CD4-positive, alpha-beta T cell treated with Interleukin-12 subunit alpha and Interleukin-12 subunit beta, for 1 hour (primary cell): Measurements from ENCODE around the gene LMCD1.
"Not testable (repeated sequence)": the region's sequence is repeated elsewhere in the genome, so short reads cannot be mapped to it uniquely, and the experiment has no call there.

Experiments used
- DNase-seq: peaks from one replicate; pipeline ENCODE4 v3.0.0-alpha.2; 2020

LMCD1 gene

GRCh38 chr3:8567784-8568575, 66.4 kb downstream of the LMCD1 start:
- DNase-seq = no peak

- peak; percentile 6 for DNase-seq
Measured at GRCh38 chr3:8571256-8571655, 69.6 kb downstream of the LMCD1 start.

- no peak for DNase-seq
Measured at GRCh38 chr3:8573342-8573926, 71.8 kb downstream of the LMCD1 start.

DNA sequence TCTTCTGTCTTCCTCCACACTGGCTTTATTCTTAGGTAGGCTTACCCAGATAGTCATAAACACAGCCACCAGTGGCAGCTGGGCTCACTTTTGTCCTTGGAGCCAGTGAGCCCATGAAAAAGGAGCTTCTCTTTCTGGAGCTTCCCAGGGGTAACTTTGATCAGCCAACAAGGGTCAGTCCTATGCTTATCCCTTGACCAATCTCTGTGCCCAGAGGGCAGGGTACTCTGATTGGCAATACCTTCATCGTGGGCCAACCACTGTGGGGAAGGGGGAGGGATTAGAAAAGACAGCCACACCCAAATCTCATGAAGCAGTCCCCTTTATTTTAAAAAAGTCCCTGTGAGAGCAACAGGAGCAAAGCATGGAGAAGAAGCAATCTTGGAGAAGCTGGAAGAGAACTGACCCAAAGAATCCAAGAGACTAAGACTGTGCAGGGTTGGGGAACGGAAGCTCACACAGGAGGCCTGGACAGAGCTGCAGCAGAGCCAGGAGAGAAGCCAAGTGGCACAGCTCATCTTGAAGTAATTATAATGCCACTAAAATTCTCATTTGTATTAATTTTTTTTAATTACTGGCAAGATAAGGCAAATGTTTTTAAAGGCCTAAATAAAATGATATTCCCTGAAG, 72.5 kb downstream of the LMCD1 start:
- no peak for DNase-seq

DNA sequence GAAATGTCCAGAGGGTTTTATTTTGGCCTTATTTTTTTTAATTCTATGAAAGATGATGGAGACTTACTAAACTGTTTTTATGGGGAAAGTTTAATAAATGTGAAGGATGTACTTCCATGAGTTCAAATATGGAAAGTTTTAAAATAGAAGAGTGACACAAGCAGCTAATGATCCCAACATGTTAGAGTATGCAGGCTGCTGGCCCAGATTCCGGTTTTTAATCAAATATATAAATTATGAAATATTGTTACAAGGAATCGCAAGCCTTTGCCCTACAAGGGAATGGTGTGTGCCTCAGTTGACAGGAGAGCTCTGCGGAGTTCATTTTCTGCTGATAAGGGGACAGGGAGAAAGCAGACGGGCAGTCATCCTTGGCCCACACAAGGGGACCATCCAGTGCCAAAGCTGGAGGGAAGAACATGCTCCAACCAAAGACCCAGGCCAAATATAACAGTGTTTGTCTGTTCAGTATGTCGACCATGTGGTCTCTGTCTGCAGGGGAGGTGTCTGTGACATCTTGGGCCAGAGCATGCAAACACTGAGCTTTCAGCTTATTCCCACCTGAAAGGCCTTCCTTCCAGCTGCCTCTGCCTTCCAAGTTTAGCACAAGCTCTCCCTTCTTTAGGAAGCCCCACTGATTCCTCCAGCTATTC, 73.2 kb downstream of the LMCD1 start:
- no peak for DNase-seq

- no peak for DNase-seq
Measured at GRCh38 chr3:8575364-8576104, 73.9 kb downstream of the LMCD1 start.

- DNase-seq = no peak
Measured at GRCh38 chr3:8576436-8576835, 74.8 kb downstream of the LMCD1 start.

DNA sequence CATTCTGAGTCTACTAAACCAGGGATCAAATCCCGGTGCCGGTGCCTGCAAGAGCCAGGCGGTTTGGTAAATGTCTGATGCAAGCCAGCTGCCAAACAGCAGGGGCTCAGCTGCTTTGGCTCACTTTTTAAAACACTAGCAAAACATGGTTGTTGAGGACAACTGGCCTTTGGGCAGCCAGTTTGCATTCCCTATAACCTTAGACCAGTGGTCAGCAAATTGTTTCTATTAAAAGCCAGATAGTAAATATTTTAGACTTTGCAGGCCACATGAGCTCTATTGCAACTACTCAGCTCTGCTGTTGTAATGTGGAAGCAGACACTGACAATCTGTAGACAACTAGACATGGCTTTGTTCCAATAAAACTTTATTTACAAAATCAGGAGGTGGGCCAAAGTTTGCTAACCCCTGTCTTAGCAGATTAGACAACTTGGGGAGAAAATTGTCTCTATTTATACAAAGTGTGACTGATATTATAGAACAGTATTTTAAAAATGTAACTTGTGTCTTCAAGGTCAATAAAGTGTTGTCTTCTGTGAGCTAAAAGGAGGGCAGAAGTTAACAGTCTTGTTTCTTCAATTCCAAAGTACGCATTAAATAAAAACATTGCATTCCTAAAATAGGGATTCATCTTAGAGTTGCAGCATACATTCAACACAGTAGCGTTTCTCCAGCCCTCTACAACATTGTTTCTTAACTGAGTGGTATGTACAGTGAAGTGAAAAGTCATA, 75.4 kb downstream of the LMCD1 start:
- no peak for DNase-seq

DNA sequence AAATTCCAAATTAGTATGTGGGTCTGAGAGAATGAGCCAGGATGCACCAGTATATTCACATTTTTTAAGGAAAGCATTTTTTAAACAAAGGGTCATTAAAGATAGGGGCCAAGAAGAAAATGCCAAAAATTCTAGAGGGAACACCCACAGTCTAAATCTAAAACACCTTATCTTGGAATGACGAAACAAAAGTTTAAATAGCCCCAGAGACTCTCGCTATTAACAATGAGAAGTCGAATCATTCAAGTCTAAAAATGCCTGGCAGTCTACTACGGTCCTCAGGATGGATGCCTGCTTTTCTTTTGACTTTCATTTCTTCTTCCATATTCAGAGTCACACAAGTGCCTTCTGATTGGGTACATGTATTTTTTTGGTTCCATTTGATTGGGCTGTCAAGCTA, 76.7 kb downstream of the LMCD1 start:
- no peak for DNase-seq

DNA sequence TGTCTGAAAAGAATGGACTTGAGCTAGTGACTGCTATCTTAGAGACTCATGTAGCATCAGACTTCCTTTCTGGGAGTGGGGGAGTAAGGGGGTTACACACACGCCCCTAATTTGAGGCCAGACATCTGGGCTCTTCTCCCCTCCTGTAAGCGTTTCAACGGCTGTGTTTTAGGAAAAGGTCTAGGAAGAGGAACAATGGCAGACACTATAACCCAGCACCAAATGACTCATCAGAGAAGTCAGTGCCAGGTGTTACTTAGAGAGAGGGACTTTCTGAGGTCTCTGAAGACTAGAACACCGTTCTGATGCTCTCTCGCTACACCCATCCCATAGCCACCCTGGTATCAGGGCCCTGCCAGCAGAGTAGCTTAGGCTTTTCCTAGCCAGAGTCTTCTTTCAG, 77.5 kb downstream of the LMCD1 start:
- DNase-seq = no peak

- no peak for DNase-seq
Measured at GRCh38 chr3:8579943-8580342, 78.3 kb downstream of the LMCD1 start.

- not testable (repeated sequence) for DNase-seq
Measured at GRCh38 chr3:8580434-8580833, 78.8 kb downstream of the LMCD1 start.

- no peak for DNase-seq
Measured at GRCh38 chr3:8581373-8581772, 79.8 kb downstream of the LMCD1 start.

- DNase-seq = no peak
Measured at GRCh38 chr3:8581806-8582445, 80.3 kb downstream of the LMCD1 start.

- DNase-seq = no peak
Measured at GRCh38 chr3:8584661-8585060, 83.0 kb downstream of the LMCD1 start.

- DNase-seq = no peak
Measured at GRCh38 chr3:8589880-8590556, 88.4 kb downstream of the LMCD1 start.

- no peak for DNase-seq
Measured at GRCh38 chr3:8593021-8593827, 91.6 kb downstream of the LMCD1 start.

GRCh38 chr3:8595252-8595651, 93.6 kb downstream of the LMCD1 start:
- no peak for DNase-seq

GRCh38 chr3:8595695-8596115, 94.1 kb downstream of the LMCD1 start:
- no peak for DNase-seq
